Kidney glomerular epithelial cell (primary cell): ENCODE measurements around the gene KRT6B.

Experiments used
- DNase-seq: peaks from one replicate; lab custom pipeline; 2025; lab: John Stamatoyannopoulos, UW

KRT6B gene

DNA sequence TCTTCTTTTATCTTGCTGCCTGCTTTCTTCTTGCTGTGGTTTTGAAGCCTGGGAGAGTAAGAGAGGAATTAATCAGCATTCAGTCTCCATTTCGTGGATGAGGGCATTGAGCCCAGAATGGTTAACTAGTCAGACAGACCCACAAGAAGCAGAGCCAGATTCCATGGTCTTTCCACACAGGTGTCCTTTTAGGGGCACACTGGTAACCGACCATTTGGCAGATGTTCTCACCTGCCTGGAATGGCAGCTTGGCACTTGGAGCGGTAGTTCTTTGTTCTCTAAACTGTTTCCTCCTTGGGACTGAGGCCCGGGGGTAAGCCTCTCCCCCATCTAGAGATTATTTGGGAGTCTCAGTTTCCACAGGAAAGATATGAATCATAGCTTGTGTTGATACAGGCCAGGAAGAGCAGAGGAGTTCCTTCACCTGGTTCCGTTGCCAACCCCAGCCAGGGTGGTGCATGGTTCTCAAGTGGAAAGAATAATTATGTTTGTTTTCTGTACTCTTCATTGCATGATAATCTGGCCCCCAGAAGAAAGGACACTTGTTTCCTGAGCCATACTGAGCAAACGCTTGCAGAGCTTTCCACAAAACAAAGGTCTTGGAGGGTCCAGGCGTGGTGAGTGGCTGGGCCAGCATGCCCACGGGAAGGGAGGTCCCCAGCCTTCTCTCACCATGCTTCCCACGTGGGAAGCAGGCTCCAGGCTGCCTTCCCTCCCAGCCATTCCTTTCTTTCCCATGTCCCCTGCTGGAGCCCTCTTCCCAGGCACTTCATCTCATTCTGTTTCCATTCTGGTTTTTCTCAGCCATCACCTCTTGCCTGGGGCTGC lies 15.7 kb downstream of the KRT6B start:
- no peak for DNase-seq

DNA sequence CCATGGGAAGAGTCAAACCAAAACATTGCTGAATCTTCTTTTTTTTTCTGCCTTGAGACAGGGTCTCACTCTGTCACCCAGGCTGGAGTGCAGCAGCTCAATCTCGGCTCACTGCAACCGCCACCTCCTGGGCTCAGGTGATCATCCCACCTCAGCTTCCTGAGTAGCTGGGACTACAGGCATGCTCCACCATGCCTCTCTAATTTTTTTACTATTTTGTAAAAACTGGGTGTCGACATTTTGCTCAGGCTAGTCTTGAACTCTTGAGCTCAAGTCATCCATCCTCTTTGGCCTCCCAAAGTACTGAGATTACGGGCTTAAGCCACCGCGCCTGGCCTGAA lies 16.3 kb downstream of the KRT6B start:
- no peak for DNase-seq

DNA sequence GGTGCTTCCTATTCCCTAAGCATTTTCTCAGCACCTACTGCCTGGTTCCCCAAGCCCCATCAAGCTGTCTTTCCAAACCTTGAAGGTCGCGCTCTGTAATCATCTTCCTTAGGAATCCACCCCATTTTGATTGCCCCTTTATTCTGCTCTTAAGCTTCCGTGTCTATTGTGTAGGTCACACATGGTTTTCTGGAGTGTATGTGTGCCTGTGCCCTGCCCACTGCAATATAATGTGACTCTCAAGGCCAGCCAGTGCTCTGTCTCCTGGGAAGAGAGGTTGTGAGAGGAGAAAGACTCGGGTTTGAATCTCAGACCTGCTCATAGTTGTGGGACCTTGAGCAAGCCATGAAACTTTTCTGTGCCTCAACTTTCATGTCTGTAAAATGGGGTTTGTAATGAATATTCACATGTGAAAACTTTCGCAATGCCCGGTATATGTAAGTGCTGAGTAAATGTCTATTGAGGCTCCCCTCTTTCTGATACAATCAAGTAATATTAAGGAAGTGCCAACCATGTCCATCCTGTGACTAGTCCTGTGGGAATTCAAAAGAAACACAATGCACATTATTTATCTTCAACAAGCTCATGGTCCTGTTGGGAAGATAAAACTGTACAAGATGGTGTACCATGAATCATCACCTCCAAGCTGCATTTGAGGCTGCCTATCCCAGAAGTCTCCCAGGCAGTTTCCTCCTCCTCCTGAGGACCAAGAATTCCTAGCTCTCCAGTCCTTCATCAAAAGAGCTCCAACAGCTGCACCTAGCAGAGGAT lies 17.0 kb downstream of the KRT6B start:
- DNase-seq: peak; percentile 36

DNA sequence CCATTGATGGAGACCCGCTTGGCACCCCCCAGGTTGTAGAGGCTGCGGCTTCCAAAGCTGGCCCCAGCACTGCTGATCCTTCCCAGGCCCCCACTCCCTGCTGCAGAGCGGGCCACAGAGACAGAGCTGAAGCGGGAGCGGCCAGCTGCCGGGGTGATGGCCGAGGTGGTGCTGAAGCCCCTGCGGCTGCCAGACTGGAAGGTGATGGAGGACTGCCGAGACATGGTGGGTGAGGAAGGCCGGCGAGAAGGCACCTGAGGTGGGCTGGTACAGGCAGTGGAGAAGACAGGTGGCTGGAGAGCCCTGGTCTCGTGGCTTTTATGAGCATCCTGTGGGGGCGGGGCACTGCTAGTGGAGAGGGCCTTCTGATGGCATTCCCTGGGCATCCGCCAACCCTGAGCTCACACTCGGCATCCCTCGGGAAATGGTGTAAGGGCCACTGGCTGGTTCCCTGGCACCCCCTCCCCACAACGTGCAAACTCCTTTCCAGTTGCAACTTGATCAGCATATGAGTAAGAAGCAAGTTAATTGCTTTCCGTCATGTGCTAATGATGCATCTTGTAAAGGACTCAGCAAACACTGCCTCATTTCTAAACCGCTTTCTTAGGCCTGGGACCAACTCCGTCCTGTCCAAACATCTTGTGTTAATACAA lies 17.7 kb downstream of the KRT6B start, which contains the start of gene KRT75:
TSS of gene KRT75 (minus strand) at position 291 of the 653 bp plus-strand sequence. CDS start at position 224, 67 bp downstream.
- DNase-seq: no peak

DNA sequence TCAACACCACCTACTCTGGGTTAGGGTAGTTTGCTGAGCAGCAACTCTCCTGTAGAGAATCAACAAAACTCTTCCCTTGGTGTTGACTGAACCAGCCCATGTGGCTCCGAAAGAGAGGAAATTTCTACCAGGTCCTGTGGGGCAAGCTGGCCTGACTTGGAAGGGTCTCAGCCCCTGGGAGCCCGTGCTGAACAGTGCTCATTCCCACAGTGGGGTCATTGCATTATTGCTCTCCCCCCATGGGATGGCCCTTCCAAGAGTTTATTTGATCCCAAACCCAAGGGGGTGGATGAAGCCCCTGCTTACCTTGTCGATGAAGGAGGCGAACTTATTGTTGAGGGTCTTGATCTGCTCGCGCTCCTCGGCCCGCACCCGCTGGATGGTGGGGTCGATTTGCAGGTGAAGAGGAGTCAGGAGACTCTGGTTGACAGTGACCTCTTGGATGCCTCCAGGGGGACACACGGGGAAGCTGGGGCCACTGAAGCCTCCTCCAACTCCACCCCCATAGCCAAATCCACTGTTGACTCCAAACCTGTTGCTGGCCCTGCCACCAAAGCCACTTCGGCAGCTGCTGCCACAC lies 18.4 kb downstream of the KRT6B start:
- no peak for DNase-seq

DNA sequence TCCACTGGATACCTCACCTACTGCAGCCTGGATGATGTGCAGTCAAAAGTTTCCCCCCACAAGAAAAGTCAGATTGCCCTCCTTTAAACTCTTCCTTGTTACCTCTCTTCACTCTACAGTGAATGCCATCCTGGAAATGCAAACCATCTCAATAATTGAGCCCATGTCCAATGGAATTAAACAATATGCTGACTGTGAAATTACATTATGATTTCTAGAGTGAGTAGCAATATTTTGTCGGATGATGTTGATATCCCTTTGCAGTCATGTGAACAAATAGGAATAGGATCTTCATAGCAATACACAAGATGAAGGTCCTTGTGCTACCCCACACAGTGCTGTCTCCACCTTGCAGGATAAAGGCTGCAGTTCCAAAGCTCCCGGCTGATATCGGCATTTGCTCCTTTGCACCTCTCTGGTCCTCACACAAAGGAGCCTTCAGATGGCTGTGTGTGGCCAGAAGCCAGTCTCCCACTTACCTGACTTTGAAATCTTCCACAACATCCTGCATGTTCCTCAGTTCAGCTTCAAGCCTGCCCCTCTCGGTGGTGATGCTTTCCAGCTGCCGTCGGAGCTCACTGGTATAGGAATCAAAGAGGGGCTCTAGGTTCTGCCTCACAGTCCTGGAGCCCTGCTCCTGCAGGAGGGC lies 19.3 kb downstream of the KRT6B start:
- DNase-seq: no peak

DNA sequence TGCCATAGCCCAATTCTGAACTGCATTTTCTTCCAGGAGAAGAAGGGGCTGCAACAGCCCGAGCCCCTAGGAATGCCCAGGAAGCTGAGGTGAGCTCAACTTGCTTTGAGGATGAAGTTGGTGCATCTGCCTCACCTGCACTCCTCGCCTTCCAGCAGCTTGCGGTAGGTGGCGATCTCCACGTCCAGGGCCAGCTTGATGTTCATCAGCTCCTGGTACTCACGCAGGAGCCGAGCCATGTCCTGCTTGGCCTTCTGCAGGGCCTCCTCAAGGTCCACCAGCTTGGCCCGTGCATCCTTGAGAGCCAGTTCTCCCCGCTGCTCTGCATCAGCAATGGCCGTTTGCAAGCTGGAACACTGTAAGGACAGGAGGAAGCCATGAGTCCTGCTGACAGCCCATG lies 23.8 kb downstream of the KRT6B start:
- DNase-seq: no peak

DNA sequence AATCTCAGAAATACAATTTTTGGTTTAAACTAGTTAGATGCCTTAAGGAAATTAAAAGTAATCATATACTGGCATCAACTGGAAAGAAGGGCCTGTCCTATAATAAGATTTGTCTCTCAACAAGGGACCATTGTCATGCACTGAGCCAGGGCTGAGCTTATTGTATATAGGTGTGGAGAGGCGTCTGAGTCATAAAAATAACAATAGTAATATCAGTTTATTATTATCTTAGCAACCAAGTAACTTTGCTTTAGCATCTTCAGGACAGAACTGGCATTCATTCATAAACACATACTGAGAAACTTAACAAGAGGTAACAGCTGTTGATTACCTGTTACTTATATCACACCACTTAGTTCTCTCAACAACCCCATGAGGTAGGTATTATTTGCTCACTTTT lies 24.9 kb downstream of the KRT6B start:
- no peak for DNase-seq

DNA sequence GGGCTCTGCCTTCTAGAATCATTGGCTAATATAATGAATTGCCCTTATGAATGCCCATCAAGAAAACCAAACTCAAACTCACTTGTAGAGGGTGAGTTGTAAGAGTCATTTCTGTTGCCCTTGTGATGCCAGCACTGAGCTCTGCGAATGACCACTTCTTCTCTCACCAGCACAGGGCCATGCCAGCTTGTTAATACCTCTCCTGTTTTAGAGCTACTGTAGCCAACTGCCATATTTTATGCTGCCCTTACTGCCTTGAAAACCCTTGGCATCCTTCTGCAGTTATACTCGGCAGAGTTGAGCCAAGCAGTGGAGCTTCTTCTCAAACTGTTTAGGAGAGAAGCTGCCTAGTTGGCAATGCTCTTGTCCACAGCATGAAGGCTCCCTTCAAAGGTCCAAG lies 25.9 kb downstream of the KRT6B start:
- no peak for DNase-seq

DNA sequence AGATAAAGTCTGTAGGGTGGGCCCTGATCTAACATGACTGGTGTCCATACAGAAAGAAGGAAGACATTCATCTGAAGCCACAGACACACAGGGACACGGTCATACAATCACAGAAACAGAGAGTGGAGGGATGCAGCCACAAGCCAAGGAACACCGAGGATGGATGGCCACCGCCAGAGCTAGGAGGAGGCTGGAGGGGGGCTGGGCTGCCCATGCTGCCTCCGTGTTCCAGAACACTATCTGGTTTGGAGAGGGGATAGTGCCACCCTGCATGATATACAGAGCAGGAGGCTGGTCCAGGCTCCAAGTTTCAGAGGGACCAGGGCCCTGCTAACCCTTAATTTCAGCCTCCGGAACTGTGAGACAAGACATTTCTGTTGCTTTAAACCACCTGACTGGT lies 26.5 kb downstream of the KRT6B start:
- no peak for DNase-seq

DNA sequence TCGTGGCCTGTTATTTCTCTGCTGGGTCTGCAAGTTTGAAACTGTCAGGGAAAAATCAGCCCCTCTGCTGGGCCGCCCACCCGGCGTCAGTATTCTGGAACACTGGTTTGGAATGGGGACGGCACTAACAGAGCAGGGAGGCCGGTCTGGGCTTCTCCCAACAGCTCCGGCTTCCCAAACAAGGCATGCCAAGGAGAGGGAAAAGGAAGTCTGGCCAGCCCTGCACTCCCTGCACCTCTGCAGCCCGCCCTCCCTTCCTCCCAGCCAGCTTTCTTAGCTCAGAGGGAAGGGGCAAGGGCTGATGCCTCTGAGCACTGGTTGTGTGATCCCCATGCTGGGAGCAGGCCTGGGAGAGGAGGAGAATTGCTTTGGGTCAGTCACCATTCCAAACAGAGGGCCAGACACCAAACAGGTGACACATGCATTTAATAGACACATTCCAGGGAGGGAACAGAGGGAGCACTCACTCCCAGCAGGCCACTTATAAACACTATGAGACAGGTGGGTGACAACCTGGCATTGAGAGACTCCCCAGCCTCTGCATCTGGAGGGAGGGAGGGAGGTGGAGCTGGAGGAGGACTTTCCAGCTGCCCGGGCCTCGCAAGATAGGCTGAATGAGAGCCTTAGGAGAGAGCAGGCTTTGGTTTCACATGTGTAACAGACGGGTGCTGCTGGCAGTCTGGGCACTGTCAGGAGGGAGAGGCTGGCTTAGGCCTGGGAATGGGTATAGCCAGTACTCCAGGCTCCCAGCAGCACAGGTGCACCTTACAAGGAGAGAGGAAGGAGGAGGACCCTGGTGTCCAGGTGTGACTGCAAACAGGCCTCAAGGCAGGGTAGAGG lies 28.1 kb downstream of the KRT6B start:
- no peak for DNase-seq

DNA sequence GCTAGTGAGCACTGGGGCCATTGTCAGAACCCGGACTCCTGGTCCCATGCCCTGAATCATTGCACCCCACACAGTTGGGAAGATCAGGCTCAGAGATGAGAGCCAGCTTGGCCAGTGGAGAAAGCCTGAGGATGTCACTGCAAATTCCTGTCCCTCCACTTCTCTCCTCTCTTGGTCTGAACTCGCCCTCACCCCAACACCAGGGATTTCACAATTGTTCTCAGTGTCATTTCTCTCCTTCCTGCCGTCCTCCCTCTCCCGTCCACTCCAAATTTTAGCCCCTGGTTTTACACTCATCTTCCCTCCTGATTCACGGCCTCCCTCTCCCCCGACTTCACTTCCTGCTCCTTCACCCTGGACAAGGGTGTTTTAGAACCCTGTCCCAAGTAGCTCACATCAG lies 28.9 kb downstream of the KRT6B start:
- no peak for DNase-seq

DNA sequence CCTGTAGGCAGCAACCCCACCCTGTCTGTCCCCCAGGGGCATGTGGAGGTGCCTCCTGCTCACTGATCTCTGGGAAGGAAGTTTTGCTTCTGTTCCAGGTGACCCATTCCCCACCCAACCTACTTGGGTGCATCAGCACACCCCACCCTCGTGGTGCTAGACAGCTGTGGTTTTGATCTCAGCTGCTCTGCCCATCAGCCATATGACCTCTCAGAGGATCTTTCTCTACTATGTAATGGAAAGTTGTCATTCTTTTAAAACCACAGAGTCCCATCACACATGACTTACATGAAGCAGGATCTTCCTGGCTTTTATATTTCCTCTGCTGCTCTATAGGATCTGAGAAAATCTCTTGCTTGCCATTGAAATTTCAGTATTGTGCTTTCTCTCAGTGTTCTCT lies 32.3 kb downstream of the KRT6B start:
- DNase-seq: no peak

DNA sequence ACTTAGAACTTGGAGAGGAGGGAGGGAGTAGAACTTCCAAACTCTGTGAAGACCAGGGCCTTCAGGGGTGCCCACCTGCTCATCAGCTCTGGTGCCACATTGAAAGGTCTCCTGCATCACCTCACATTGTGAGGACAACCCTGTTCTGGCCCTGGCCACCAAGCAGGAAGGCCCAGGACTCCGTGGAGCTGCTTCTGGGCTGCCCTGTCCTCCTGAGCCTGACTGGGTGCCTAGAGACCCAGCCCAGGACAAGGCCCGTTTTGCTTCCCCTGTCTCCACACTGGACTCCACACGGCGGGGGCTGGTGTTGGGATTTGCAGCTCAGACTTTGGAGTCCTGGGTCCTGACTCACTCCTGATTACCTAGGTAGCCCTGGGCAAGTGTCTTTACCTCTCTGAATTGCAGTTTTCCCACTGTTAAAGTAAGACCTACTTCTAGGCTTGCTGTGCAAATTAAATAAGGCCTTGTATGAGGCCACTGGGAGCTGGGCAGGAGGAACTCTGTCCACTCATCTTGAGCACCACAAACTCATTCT lies 33.3 kb downstream of the KRT6B start:
- DNase-seq: no peak

DNA sequence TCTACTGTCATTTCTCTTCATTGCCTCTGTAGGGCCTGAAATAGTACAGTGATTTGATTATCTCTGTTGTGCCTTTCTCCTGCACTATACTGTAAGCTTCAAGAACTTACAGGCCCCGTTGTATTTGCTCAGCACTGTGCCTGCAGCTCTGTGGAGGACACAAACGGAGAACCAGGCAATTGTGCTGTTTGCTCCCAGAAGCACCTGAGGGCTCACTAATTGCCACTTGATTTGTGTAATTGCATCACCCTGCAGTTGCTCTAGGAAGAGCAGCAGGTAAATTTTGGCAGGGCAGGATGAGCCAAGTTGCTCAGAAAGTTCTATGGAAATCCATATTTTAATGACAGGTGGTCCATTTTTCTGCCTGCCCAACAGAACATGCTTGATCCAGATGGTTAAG lies 34.2 kb downstream of the KRT6B start:
- no peak for DNase-seq

DNA sequence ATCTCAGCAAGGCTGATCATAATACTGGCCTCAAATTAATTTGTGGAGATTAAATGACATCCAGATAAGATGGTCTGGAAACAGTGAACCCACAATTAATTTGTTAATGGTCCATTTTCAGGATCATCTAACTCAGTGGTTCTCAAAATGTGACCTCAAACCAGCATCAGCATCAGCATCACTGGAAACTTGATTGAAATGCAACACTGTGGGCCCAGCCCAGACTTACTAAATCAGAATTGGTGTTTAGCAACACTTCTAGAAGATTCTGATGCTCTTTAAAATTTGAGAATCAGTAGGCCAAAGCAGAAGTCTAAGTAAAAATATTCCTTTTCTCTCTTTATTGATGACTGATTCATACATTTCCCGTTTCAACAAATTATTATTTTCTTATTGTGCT lies 35.2 kb downstream of the KRT6B start:
- no peak for DNase-seq

DNA sequence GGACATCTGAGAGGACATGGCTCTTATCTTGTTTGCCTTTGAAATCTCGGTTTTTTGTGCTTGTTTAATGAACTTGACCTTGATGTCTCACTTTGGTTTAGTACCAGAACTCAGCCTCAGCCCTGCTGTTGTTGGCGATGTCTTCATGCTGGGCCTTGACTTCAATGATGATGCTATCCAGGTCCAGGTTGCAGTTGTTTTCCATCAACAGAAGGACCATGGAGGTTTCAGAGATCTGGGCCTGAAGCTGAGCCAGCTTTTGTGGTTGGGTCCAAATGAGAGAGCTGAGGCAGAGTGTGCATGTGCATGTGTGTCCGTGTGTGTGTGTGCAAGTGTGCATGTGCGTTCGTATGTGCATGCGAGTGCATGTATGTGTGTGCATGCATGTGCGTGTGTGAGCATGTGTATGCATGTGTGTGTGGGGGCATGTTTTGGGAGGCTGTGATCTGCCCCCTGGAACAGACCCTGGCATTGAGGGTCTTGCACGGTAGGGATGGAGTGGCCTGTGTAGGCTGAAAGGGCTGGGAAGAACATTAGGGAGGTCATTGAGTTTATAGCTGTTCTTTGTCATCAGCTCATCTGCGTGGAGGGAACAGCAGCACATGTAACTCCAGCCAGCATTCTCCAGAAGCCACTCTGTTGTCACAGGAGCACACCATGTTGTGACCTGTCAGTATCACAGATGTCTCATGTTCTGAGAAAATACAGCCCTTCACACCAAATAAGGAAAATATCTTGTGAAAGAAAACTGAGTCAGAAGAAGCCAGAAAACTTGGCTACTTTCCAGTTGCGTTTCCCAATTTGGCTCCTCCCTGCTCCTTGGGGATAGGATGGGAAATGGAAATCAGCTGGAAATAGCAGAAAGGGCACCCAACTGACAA lies 35.8 kb downstream of the KRT6B start:
- DNase-seq: no peak

DNA sequence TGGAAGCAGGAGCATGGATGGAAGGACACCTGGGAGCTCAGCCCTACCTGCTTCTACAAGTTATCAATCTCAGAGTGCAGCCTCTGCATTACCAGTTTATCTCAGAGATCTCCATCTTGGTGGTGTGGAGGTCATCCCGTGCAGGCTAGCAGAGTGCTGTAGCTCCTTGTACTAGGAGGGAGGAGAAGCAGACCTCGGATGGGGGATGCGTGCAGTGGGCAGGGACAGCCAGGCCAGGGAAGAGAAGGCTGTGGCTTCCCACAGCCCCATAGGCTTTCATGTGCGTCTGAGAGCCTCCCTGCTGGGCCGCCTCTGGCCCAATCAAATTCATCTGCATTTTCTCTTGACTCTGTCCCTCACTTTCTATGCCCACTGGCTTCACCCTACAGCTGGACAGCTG lies 37.0 kb downstream of the KRT6B start:
- no peak for DNase-seq

DNA sequence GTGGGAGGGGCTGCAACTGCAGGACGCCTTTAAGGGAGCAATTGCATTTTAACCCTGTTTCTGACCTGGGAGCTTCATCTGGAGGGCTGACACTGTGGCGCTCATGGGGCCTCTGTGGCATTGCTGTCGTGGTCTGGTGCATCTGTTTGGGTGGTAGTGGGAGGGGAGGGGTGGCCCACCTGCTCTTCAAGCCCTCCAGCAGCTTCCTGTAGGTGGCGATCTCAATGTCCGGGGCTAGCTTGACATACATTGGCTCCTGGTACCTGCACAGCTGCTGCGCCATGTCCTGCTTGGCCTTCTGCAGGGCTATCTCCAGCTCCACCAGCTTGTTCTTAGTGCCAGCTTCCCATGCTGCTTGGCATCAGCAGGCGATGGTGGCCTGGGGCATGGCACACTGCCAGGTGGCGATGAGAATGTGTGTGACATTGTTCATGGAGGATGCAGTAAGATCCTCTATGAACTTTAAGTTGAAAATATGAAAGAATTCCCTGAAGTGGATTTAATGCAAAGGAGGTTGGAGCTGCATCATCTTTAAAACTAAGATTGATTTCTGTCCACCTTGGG lies 38.1 kb downstream of the KRT6B start:
- DNase-seq: no peak

DNA sequence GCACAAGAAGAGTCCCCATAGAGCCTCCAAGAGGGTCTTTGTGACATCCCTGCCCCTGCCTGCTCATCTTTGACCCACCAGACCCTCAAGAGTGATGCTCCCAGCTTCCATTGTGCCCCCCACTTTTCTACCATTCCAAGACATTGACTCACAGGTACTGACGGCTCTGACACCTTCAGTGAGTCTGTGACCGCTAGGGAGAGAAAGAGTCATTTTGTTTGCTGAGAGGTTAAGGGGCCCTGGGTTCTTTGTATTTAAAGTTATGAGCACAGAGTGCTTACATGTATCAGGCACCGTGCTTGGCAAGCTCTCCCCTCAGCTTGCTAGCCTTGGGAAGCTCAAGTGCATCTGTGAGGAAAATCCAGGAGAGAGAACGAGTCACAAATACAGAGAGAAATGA lies 38.7 kb downstream of the KRT6B start:
- DNase-seq: no peak
